Epithelial cell of proximal tubule (primary cell): ENCODE results near the gene FAAP20. TPM values are rescaled to one million over a fixed set of nuclear protein-coding genes. Genes with fewer than 3 reads are reported as not detected.

Experiments
- DNase-seq: peaks from one replicate; pipeline ENCODE4 v3.0.0-alpha.2; 2011; ENCODE audit warnings: low read depth
- H3K4me3 ChIP-seq: 2 replicates; pipeline ENCODE4 v1.5.1; 2011; ENCODE audit warnings: low read depth, mild to moderate bottlenecking, low read length
- total RNA-seq: library from RNA; depleted of rRNA; stranded (reverse); fragments of >200 nt; gene quantifications from 2 replicates; pipeline ENCODE4 v1.2.3, GENCODE V29; 2015
- TF ChIP-seq, protein P1 (sequence below): conservative IDR thresholded peaks from 2 replicates; pipeline ENCODE4 v1.5.1; 2012; ENCODE audit warnings: low read depth, mild to moderate bottlenecking, low read length

The FAAP20 gene
- total RNA-seq, 1 donor from 2014 or later, result 40.0 TPM

DNA sequence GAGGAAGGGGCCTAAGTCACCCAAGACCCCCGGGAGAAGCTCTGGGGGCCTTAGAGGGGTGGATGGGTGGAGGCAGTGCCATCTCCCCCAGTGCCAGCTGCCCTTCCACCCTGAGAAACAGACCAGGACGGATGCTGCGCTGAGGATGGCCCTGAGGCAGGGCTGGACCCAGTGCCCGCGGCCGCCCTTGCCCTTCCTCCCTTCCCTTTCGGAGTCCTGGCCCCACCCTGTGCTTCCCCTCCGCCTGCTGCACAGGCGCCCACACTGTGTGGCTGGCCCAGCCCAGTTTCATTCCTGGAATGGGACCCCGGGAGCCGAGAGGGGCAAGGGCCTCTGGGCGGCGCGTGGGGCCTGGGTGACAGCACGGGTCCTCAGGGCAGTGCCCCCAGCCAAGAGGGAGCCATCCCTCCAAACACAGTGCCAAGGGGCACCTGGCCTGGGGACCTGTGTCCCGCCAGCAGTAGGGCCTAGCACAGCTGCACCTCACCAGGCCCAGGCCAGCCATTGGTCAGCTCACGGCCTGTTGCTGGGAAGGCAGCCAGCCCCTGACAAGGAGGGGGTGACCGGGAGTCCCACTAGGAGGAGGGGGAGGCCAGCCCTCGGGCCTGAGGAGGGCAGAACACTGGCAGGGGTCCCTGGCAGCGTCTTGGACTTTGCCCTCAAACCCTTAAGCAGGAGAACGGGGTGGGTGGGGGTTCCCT lies 20.1 kb upstream of the FAAP20 start:
- TF ChIP-seq, protein P1, sequence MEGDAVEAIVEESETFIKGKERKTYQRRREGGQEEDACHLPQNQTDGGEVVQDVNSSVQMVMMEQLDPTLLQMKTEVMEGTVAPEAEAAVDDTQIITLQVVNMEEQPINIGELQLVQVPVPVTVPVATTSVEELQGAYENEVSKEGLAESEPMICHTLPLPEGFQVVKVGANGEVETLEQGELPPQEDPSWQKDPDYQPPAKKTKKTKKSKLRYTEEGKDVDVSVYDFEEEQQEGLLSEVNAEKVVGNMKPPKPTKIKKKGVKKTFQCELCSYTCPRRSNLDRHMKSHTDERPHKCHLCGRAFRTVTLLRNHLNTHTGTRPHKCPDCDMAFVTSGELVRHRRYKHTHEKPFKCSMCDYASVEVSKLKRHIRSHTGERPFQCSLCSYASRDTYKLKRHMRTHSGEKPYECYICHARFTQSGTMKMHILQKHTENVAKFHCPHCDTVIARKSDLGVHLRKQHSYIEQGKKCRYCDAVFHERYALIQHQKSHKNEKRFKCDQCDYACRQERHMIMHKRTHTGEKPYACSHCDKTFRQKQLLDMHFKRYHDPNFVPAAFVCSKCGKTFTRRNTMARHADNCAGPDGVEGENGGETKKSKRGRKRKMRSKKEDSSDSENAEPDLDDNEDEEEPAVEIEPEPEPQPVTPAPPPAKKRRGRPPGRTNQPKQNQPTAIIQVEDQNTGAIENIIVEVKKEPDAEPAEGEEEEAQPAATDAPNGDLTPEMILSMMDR, result no peak
- DNase-seq, result no peak
- no peak overlapping the region for H3K4me3 ChIP-seq

DNA sequence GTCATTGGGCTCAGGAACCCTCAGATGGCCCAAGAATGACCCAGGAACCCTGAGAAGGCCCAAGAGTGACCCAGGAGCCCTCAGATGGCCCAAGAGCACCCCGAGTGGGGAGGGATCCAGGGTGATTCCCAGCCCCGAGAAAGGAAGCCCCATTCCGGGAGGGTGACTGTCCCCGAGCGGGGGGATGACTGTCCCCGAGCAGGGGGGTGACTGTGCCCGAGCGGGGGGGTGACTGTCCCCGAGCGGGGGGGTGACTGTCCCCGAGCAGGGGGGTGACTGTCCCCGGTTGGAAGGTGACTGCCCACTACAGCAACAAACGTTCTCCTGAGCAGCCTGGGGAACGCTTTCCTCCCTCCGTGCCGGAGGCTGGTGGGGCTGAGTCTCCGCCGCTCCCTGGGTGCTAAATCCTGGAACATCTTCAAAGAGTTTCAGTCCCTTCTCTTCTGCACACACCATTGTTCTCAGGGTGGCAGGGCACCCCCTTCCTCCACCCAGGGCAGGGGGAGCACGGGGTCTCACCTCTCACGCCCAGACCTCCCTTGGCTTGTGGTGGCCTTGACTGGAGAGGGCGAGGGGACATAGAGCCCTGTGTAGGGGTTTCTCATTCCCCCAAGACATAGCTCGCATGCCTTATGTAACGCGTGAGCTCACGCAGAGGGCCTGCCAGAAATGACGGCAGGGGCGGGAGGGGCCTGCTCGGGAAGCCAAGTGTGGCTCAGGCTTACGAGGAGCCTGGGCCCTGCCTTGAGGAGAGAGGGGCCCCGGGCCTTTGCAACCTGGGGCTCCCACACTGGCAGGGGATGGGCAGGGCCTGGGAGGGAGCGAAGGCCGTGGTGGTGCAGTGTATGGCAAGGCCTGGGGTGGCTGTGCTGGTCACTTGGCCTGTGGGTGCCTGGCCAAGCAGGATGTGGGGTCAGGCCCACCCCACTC lies 19.3 kb upstream of the FAAP20 start:
- H3K4me3 ChIP-seq, result no peak overlapping the region
- DNase-seq, result no peak
- TF ChIP-seq, protein P1, result no peak

DNA sequence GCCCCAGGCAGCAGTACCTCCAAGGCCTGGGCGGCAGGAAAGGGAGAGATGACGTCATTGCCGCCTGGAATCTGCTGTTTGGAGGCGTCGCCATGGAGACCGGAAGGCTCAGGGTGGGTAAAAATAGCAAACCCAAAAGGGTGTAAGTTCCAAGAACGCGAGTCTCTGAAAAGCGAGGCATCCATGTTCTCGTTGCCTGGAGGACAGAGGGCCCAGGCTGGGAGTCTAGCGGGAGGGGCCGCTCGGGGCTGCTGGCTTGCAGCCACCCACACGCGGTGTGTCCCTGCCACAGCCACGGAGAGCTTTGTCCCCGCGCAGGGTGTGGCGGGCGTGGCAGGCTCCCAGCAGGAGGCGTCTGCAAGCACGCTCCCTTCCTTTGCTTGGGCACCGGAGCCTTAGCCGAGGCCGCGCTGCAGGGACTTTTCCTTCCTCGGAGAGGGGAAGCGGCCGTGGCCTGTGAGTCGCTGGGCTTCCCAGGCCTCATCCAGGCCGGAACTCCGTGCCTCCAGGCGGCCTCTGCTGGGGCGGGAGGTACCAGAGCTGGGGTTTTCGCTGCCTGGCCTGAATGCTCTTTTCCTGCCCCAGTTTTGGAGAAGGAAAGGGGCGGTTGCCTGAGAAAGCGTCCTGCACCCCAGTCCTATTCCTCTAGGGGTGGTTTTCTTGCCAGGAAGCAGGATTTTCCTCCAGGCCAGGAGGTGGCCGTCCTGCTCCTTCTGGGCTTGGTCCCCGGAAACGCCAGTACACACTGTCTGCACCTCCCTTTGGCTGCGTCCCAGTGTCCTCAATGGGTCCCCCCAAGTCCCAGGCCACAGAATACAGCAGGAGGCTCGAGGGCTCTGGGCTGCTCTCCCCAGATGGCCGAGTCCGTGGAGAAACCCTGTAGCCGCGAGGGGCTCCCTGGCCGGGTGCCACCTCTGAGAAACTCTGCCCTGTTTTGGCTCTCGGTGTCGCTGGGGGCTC lies 18.2 kb upstream of the FAAP20 start:
- H3K4me3 ChIP-seq, result peak overlapping the region; percentile 45
- TF ChIP-seq, protein P1, result peak; percentile 36
- peak; percentile 55 for DNase-seq

DNA sequence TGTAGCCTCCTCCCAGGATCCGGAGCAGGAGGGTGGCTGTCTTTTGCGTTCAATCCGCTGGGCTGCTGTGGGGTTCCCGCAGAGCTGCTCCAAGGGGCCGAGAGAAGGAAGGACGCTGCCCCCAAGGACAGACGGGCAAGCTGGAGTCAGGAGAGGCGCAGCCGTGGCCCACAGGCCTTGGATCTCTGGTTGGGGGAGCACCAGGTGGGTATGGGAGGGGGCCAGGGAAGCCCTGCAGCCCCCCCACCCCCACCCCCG lies 17.6 kb upstream of the FAAP20 start:
- no peak for DNase-seq
- TF ChIP-seq, protein P1, result no peak
- H3K4me3 ChIP-seq, result peak overlapping the region; percentile 22

DNA sequence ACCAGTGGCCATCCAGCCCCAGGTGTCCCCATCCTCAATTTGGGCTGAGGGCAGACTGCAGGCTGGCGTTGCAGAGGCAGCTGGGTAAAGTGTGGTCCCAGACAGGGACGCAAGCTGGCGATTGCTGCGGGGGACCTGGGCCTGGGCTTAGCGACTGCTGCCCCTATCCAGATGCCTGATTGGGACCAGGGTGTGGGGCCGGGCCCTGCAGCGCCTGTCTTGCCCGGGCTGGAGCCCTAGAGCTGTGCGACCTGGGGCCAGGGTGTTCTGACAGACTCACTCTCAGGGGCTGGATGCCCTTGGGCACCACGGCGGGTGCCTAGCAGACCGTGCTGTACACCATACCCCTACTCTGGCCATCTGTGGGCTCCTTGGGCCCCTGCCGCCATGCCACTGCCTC lies 16.2 kb upstream of the FAAP20 start:
- no peak overlapping the region for H3K4me3 ChIP-seq
- DNase-seq, result no peak
- TF ChIP-seq, protein P1, result no peak

DNA sequence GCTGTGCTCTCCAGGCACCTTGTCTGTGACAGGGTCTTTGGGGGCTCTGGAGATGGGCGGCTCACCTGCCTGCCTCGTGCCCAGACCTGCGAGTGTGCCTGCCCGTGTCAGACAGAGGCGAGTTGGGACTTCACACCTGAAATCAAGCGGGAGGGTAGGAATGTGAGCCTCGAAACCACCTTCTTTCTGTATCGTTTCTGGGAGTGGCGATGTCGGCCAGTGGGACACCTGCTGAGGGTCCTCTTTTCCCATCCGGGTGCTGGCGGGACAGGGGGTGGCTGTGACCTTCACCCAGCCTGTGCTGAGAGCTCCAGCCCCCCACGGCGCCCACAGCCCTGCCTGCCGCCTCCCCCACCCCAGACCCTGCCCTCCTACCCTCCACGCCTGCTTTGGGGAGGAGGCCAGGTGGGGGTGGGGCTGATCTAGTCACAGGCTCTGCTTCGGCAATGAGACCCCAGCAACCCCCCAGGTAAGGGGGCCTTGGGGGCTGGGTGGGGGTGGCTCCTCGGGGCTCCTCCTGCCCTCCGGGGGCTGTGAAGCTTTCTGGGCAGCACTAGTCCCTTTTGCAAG lies 15.6 kb upstream of the FAAP20 start:
- DNase-seq, result no peak
- no peak overlapping the region for H3K4me3 ChIP-seq
- TF ChIP-seq, protein P1, result no peak
